Thoracic aorta (tissue), 2 donors: Measurements from ENCODE around the gene EPHA6. TPM values are rescaled to one million over a fixed set of nuclear protein-coding genes. Genes with fewer than 3 reads are reported as not detected.

Source experiments
- ATAC-seq: fragments of 150-250 bp; one replicate; pipeline ENCODE4 v1.8.0; 2017; ENCODE audit warnings: low read depth; ENCODE audit not compliant: insufficient number of reproducible peaks, low FRiP score
- DNase-seq: peaks from one replicate; pipeline ENCODE4 v3.0.0-alpha.2; 2020; ENCODE audit warnings: low spot score
- H3K27ac ChIP-seq, 2 donors: fragments of 200-600 bp; sonication (generic); 1 replicate in 1 of 2; 2 replicates in 1 of 2; pipeline ENCODE4 v1.5.1; 2016; ENCODE audit warnings: mild to moderate bottlenecking in 2 of 2, moderate library complexity in 2 of 2
- H3K27me3 ChIP-seq: fragments of 200-600 bp; sonication (generic); replicated peaks from 2 replicates; pipeline ENCODE4 v1.6.0; 2016; ENCODE audit warnings: mild to moderate bottlenecking; ENCODE audit not compliant: insufficient read depth
- H3K36me3 ChIP-seq: fragments of 200-600 bp; sonication (generic); one replicate; pipeline ENCODE4 v1.5.1; 2016
- H3K4me1 ChIP-seq, 2 donors: fragments of 200-600 bp; sonication (generic); 1 replicate in 1 of 2; 2 replicates in 1 of 2; pipeline versions ENCODE4 v1.5.1 to v1.6.0; 2016; ENCODE audit warnings: low read depth in 2 of 2, mild to moderate bottlenecking in 1 of 2; ENCODE audit not compliant: control insufficient read depth in 1 of 2
- H3K4me3 ChIP-seq: fragments of 200-600 bp; sonication (generic); 2 replicates; pipeline ENCODE4 v1.5.1; 2016; ENCODE audit warnings: mild to moderate bottlenecking
- H3K9me3 ChIP-seq: fragments of 200-600 bp; sonication (generic); 2 replicates; pipeline ENCODE4 v1.5.1; 2016
- CTCF ChIP-seq: fragments of 200-600 bp; sonication (generic); IDR thresholded peaks from one replicate; pipeline ENCODE4 v1.5.1; 2019; ENCODE audit warnings: antibody characterized with exemption
- total RNA-seq, 2 donors: library from RNA; depleted of rRNA; stranded (reverse); fragments of >200 nt; gene quantifications; one replicate each; pipeline versions ENCODE4 v1.1.0 to v1.2.3, GENCODE V29; 2016

Gene EPHA6
- total RNA-seq, 2 donors from 2014 or later: 0.71 to 3.2 TPM

- H3K27me3 ChIP-seq: no peaks in the 10 kb centered on the region
- DNase-seq (no peak), ATAC-seq (no peak)
- no peaks in the 10 kb centered on the region for H3K4me1 ChIP-seq
- no peak overlapping the region for H3K4me3 ChIP-seq
- TF ChIP-seq CTCF: no peak
- H3K9me3 ChIP-seq: no peaks in the 10 kb centered on the region
- H3K27ac ChIP-seq: no peak overlapping the region
- H3K36me3 ChIP-seq: no peaks in the 10 kb centered on the region
Measured at GRCh38 chr3:97391167-97391566, 576.8 kb downstream of the EPHA6 start.

GRCh38 chr3:97409612-97410011, 595.2 kb downstream of the EPHA6 start:
- Histone ChIP-seq H3K4me3 (no peak overlapping the region), H3K4me1 (no peaks in the 10 kb centered on the region), H3K27ac (no peak overlapping the region), H3K9me3 (no peaks in the 10 kb centered on the region), H3K27me3 (no peaks in the 10 kb centered on the region), H3K36me3 (no peaks in the 10 kb centered on the region)
- ATAC-seq (no peak), DNase-seq (no peak)
- no peak for TF ChIP-seq CTCF

GRCh38 chr3:97421565-97421964, 607.2 kb downstream of the EPHA6 start:
- no peak for TF ChIP-seq CTCF
- Histone ChIP-seq H3K9me3 (no peaks in the 10 kb centered on the region), H3K4me1 (no peaks in the 10 kb centered on the region), H3K4me3 (no peak overlapping the region), H3K27ac (no peak overlapping the region), H3K27me3 (no peaks in the 10 kb centered on the region), H3K36me3 (no peaks in the 10 kb centered on the region)
- no peak for DNase-seq
- ATAC-seq: no peak

GRCh38 chr3:97425002-97425401, 610.6 kb downstream of the EPHA6 start:
- H3K9me3 ChIP-seq: no peaks in the 10 kb centered on the region
- no peak overlapping the region for H3K4me3 ChIP-seq
- no peak overlapping the region for H3K27ac ChIP-seq
- H3K27me3 ChIP-seq: no peaks in the 10 kb centered on the region
- H3K36me3 ChIP-seq: no peaks in the 10 kb centered on the region
- no peaks in the 10 kb centered on the region for H3K4me1 ChIP-seq
- no peak for TF ChIP-seq CTCF
- DNase-seq (no peak), ATAC-seq (no peak)

GRCh38 chr3:97430601-97431000, 616.2 kb downstream of the EPHA6 start:
- Histone ChIP-seq H3K9me3 (no peaks in the 10 kb centered on the region), H3K4me1 (no peaks in the 10 kb centered on the region), H3K36me3 (no peaks in the 10 kb centered on the region), H3K27me3 (no peaks in the 10 kb centered on the region), H3K27ac (no peak overlapping the region), H3K4me3 (no peak overlapping the region)
- TF ChIP-seq CTCF: no peak
- DNase-seq (no peak), ATAC-seq (no peak)
